WERI-Rb-1 (cell line): ENCODE measurements around the gene RANBP17.

ENCODE experiments used
- DNase-seq: peaks from one replicate; pipeline ENCODE4 v3.0.0-alpha.2; 2020
- H3K27ac ChIP-seq: fragments of 250-450 bp; sonication (Bioruptor Pico); 2 replicates; pipeline ENCODE4 v1.5.1; 2020; ENCODE audit warnings: mild to moderate bottlenecking, moderate library complexity
- H3K27me3 ChIP-seq: fragments of 250-450 bp; sonication (Bioruptor Pico); 2 replicates; pipeline ENCODE4 v1.5.1; 2021; ENCODE audit warnings: mild to moderate bottlenecking, low read depth, moderate library complexity; ENCODE audit not compliant: insufficient read depth, severe bottlenecking
- H3K36me3 ChIP-seq: fragments of 250-450 bp; sonication (Bioruptor Pico); 2 replicates; pipeline ENCODE4 v1.5.1; 2020; ENCODE audit warnings: mild to moderate bottlenecking, moderate library complexity
- H3K4me3 ChIP-seq: 2 replicates; pipeline ENCODE4 v1.5.1; 2011; ENCODE audit warnings: low read depth, mild to moderate bottlenecking, control low read depth, low read length
- H3K9me3 ChIP-seq: fragments of 250-450 bp; sonication (Bioruptor Pico); 2 replicates; pipeline ENCODE4 v1.5.1; 2021; ENCODE audit warnings: mild to moderate bottlenecking, moderate library complexity; ENCODE audit not compliant: severe bottlenecking
- CTCF ChIP-seq: IDR thresholded peaks from 2 replicates; pipeline ENCODE4 v1.5.1; 2011; ENCODE audit warnings: low read depth, mild to moderate bottlenecking, control low read depth, inconsistent platforms, low read length

The RANBP17 gene

GRCh38 chr5:170857066-170857465 lies 4.8 kb upstream of the RANBP17 start:
- H3K36me3 ChIP-seq = peaks cover 3% of the 10 kb centered on the region; the same call in 1 of the 2 replicates
- no peak overlapping the region for H3K4me3 ChIP-seq
- no peak for TF ChIP-seq CTCF
- no peaks in the 10 kb centered on the region for H3K27me3 ChIP-seq
- DNase-seq = no peak
- peaks cover 11% of the 10 kb centered on the region for H3K9me3 ChIP-seq
- H3K27ac ChIP-seq = no peak overlapping the region

GRCh38 chr5:170860415-170860814 lies 1.4 kb upstream of the RANBP17 start:
- no peak for TF ChIP-seq CTCF
- no peak overlapping the region for H3K27ac ChIP-seq
- H3K27me3 ChIP-seq = no peaks in the 10 kb centered on the region
- DNase-seq = no peak
- peaks cover 3% of the 10 kb centered on the region; the same call in 1 of the 2 replicates for H3K36me3 ChIP-seq
- H3K4me3 ChIP-seq = no peak overlapping the region
- peaks cover 11% of the 10 kb centered on the region for H3K9me3 ChIP-seq

- peaks cover 3% of the 10 kb centered on the region; the same call in 1 of the 2 replicates for H3K36me3 ChIP-seq
- peaks cover 11% of the 10 kb centered on the region for H3K9me3 ChIP-seq
- DNase-seq = no peak
- H3K27me3 ChIP-seq = no peaks in the 10 kb centered on the region
- TF ChIP-seq CTCF = no peak
- 0 out of 2 replicates have a peak overlapping the region, but pooled peaks have one; percentile 18 for H3K4me3 ChIP-seq
- H3K27ac ChIP-seq = no peak overlapping the region
Measured at GRCh38 chr5:170860818-170861666, 776 bp upstream of the RANBP17 start.

GRCh38 chr5:170861667-170861916 lies 226 bp upstream of the RANBP17 start:
- DNase-seq = no peak
- Histone ChIP-seq H3K9me3 (peaks cover 11% of the 10 kb centered on the region), H3K36me3 (peaks cover 3% of the 10 kb centered on the region; the same call in 1 of the 2 replicates), H3K27ac (peak overlapping the region; percentile 91; the same call in 1 of the 2 replicates), H3K4me3 (peak overlapping the region; percentile 18; the same call in 1 of the 2 replicates), H3K27me3 (no peaks in the 10 kb centered on the region)
- TF ChIP-seq CTCF = no peak

GRCh38 chr5:170863646-170864045 lies 1.8 kb downstream of the RANBP17 start:
- Histone ChIP-seq H3K27me3 (no peaks in the 10 kb centered on the region), H3K4me3 (no peak overlapping the region), H3K27ac (no peak overlapping the region), H3K36me3 (peaks cover 3% of the 10 kb centered on the region; the same call in 1 of the 2 replicates), H3K9me3 (peaks cover 11% of the 10 kb centered on the region)
- no peak for DNase-seq
- TF ChIP-seq CTCF = no peak
